Smooth muscle cell (in vitro differentiated cells): ENCODE data around the gene AP5Z1. TPM values are rescaled to one million over a fixed set of nuclear protein-coding genes. Genes with fewer than 3 reads are reported as not detected.

Experiments used
- DNase-seq: peaks from one replicate; lab custom pipeline; 2025; ENCODE audit not compliant: unreplicated experiment; lab: John Stamatoyannopoulos, UW
- H2AFZ ChIP-seq: fragments of 200-600 bp; sonication (generic); 2 replicates; pipeline ENCODE4 v1.6.0; 2016; ENCODE audit warnings: antibody characterized with exemption, low read depth, mild to moderate bottlenecking
- H3F3A ChIP-seq: fragments of 200-600 bp; sonication (generic); 2 replicates; pipeline ENCODE4 v1.6.0; 2017; ENCODE audit warnings: antibody characterized with exemption, low read depth
- H3K27ac ChIP-seq: fragments of 200-600 bp; sonication (generic); 2 replicates; pipeline ENCODE4 v1.5.1; 2016; ENCODE audit warnings: low read depth, mild to moderate bottlenecking
- H3K27me3 ChIP-seq: fragments of 200-600 bp; sonication (generic); 2 replicates; pipeline ENCODE4 v1.6.1; 2016; ENCODE audit warnings: low read depth, mild to moderate bottlenecking
- H3K36me3 ChIP-seq: fragments of 200-600 bp; sonication (generic); 2 replicates; pipeline ENCODE4 v1.5.1; 2016; ENCODE audit warnings: low read depth
- H3K4me1 ChIP-seq: fragments of 200-600 bp; sonication (generic); 2 replicates; pipeline ENCODE4 v1.5.1; 2016; ENCODE audit warnings: low read depth
- H3K4me2 ChIP-seq: fragments of 200-600 bp; sonication (generic); 2 replicates; pipeline ENCODE4 v1.6.0; 2016; ENCODE audit warnings: mild to moderate bottlenecking
- H3K4me3 ChIP-seq: fragments of 200-600 bp; sonication (generic); 2 replicates; pipeline ENCODE4 v1.5.1; 2016; ENCODE audit warnings: mild to moderate bottlenecking
- H3K79me2 ChIP-seq: fragments of 200-600 bp; sonication (generic); 2 replicates; pipeline ENCODE4 v1.6.0; 2016; ENCODE audit warnings: low read depth, mild to moderate bottlenecking
- H3K9ac ChIP-seq: fragments of 200-600 bp; sonication (generic); 2 replicates; pipeline ENCODE4 v1.6.0; 2016; ENCODE audit warnings: low read depth
- H3K9me3 ChIP-seq: fragments of 200-600 bp; sonication (generic); replicated peaks from 2 replicates; pipeline ENCODE4 v1.5.1; 2016; ENCODE audit warnings: low read depth
- H4K20me1 ChIP-seq: fragments of 200-600 bp; sonication (generic); 2 replicates; pipeline ENCODE4 v1.6.0; 2016; ENCODE audit warnings: low read depth
- WGBS: methylation state at CpG from one replicate; pipeline ENCODE4 v1.1.7; 2016; ENCODE audit warnings: low lambda C conversion rate; 5-methylcytosine and 5-hydroxymethylcytosine counted together
- polyA plus RNA-seq: library from polyadenylated mRNA; unstranded; fragments of >200 nt; fragmentation: Nextera tagmentation; extraction: Ambion mirVana; gene quantifications from 2 replicates; pipeline ENCODE4 v1.2.1, GENCODE V29; 2016
- total RNA-seq: library from RNA; depleted of rRNA; stranded (reverse); fragments of >200 nt; gene quantifications from 2 replicates; pipeline ENCODE4 v1.2.3, GENCODE V29; 2014
- TF ChIP-seq, protein P1 (sequence below): fragments of 200-600 bp; sonication (generic); IDR thresholded peaks from 2 replicates; pipeline ENCODE4 v1.5.1; 2017; ENCODE audit warnings: borderline replicate concordance, mild to moderate bottlenecking, antibody characterized with exemption; ENCODE audit not compliant: insufficient read depth, poor library complexity, severe bottlenecking

The AP5Z1 gene
- total and polyA plus RNA-seq, 2 experiments from 2014 or later, result 16.6 to 37.6 TPM

DNA sequence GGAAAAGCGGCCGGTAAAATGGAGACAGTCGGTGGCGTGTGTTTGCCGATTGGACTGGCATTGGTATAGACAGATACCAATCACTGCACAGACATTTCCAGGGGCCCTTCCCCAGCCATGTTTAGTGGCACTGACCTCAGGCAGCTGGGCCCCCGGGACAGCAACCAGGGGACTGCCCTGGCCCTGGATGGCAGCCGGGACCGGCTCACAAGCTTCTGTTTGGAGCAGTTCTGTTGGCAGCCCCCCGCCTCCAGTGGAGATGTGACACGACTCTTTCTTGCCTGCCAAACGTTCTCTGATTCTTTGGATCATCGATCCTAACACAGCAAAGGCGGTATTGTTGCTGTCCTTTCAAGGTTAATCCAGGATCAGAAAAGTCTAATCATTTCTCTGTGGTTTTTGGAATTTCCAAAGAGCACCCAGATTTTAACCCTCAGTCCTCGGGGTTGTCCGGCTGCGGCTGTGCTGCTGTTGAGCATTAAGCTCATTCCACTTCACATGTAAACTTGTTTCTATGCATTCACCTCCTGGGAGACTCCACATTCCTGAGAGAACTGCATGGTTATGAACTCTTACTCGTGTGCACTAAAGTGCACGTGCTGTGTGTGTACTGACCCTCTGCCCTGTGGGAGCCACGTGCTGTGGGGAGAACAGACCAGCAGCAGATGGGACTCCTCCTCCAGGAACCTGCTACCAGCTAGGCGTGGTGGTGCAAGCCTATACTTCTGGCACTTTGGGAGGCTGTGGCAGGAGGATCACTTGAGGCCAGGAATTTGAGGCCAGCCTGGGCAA lies 47.3 kb upstream of the AP5Z1 start:
- H3K4me3 ChIP-seq, result no peak overlapping the region
- H3K27me3 ChIP-seq, result no peaks in the 10 kb centered on the region
- H3K9ac ChIP-seq, result no peak overlapping the region
- no peaks in the 10 kb centered on the region for H3K36me3 ChIP-seq
- WGBS, result 97% methylated on average over 20 of the region's 20 CpGs
- H3K4me2 ChIP-seq, result no peak overlapping the region
- no peaks in the 10 kb centered on the region for H3K9me3 ChIP-seq
- H2AFZ ChIP-seq, result no peak overlapping the region
- H3K4me1 ChIP-seq, result peaks cover 7% of the 10 kb centered on the region
- peaks cover 54% of the 10 kb centered on the region for H4K20me1 ChIP-seq
- DNase-seq, result no peak
- H3K79me2 ChIP-seq, result peaks cover 83% of the 10 kb centered on the region
- TF ChIP-seq, protein P1, sequence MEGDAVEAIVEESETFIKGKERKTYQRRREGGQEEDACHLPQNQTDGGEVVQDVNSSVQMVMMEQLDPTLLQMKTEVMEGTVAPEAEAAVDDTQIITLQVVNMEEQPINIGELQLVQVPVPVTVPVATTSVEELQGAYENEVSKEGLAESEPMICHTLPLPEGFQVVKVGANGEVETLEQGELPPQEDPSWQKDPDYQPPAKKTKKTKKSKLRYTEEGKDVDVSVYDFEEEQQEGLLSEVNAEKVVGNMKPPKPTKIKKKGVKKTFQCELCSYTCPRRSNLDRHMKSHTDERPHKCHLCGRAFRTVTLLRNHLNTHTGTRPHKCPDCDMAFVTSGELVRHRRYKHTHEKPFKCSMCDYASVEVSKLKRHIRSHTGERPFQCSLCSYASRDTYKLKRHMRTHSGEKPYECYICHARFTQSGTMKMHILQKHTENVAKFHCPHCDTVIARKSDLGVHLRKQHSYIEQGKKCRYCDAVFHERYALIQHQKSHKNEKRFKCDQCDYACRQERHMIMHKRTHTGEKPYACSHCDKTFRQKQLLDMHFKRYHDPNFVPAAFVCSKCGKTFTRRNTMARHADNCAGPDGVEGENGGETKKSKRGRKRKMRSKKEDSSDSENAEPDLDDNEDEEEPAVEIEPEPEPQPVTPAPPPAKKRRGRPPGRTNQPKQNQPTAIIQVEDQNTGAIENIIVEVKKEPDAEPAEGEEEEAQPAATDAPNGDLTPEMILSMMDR, result no peak
- H3F3A ChIP-seq, result peaks cover 2% of the 10 kb centered on the region
- no peak overlapping the region for H3K27ac ChIP-seq

GRCh38 chr7:4729266-4729665 lies 46.2 kb upstream of the AP5Z1 start:
- TF ChIP-seq, protein P1, result no peak
- no peak overlapping the region for H3K4me2 ChIP-seq
- no peaks in the 10 kb centered on the region for H3K27me3 ChIP-seq
- no peaks in the 10 kb centered on the region for H3K36me3 ChIP-seq
- H3K4me1 ChIP-seq, result peaks cover 7% of the 10 kb centered on the region
- peaks cover 78% of the 10 kb centered on the region for H3K79me2 ChIP-seq
- peaks cover 2% of the 10 kb centered on the region for H3F3A ChIP-seq
- H4K20me1 ChIP-seq, result peaks cover 65% of the 10 kb centered on the region
- WGBS, result 96% methylated on average over 18 of the region's 19 CpGs
- H2AFZ ChIP-seq, result no peak overlapping the region
- H3K9me3 ChIP-seq, result no peaks in the 10 kb centered on the region
- no peak overlapping the region for H3K27ac ChIP-seq
- H3K9ac ChIP-seq, result no peak overlapping the region
- H3K4me3 ChIP-seq, result no peak overlapping the region
- no peak for DNase-seq

DNA sequence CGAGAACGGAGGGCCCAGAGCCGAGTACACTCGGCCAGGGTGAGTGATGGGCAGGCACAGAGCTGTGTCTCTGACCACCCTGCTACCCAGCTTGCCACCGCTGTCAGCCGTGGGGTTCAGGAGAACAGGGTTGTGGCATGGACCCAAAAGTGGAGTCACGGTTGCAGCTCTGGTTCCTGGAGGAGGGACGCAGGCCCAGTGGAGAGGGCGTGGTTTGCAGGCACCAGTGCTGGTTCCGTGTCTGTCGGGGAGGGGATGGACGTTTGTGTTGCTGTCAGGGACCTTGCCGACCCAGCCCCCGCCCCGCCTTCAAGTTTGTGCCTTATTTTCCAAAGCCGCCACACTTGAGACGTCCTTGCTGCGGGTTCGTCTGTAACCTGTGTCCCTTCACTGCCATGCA lies 45.1 kb upstream of the AP5Z1 start:
- Histone ChIP-seq H3K4me3 (no peak overlapping the region), H3K9me3 (no peaks in the 10 kb centered on the region), H3K4me1 (peaks cover under 1% of the 10 kb centered on the region), H3K36me3 (no peaks in the 10 kb centered on the region), H3F3A (no peaks in the 10 kb centered on the region), H3K9ac (no peak overlapping the region), H2AFZ (no peak overlapping the region), H3K27me3 (no peaks in the 10 kb centered on the region), H3K4me2 (no peak overlapping the region), H3K79me2 (peaks cover 76% of the 10 kb centered on the region), H3K27ac (no peak overlapping the region), H4K20me1 (peaks cover 71% of the 10 kb centered on the region)
- no peak for DNase-seq
- TF ChIP-seq, protein P1, result no peak
- WGBS, result 90% methylated on average over 19 of the region's 19 CpGs

DNA sequence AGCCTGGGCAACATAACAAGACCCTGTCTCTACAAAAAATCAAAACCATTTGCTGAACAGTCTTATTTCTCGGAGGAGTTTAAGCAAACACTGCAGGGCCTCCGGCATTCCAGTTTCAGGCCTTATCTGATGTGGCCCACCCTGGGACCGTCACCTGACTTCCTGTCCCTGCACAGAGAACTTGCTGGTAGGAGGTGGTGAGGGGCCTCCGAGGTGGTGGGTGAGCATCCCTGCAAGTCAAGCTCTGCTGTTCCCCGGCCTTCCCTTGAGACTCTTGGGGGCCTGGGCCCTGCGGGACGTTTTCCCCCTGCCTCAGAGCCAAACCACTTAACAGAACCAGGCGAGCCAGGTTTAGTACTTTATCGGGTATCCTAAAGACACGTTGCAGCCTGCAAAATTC lies 44.5 kb upstream of the AP5Z1 start:
- Histone ChIP-seq H3F3A (no peaks in the 10 kb centered on the region), H3K36me3 (no peaks in the 10 kb centered on the region), H3K27ac (no peak overlapping the region), H3K27me3 (no peaks in the 10 kb centered on the region), H3K4me2 (no peak overlapping the region), H3K9ac (no peak overlapping the region), H4K20me1 (peaks cover 72% of the 10 kb centered on the region), H3K4me1 (no peaks in the 10 kb centered on the region), H2AFZ (no peak overlapping the region), H3K9me3 (no peaks in the 10 kb centered on the region), H3K4me3 (no peak overlapping the region), H3K79me2 (peaks cover 82% of the 10 kb centered on the region)
- TF ChIP-seq, protein P1, result no peak
- WGBS, result 81% methylated on average over 10 of the region's 10 CpGs
- no peak for DNase-seq
